ENCODE measurements around the gene TAS2R42.

- TF ChIP-seq POLR2A (IDR thresholded peaks at IDR 0.05) = no peak
- TF ChIP-seq, protein P1, sequence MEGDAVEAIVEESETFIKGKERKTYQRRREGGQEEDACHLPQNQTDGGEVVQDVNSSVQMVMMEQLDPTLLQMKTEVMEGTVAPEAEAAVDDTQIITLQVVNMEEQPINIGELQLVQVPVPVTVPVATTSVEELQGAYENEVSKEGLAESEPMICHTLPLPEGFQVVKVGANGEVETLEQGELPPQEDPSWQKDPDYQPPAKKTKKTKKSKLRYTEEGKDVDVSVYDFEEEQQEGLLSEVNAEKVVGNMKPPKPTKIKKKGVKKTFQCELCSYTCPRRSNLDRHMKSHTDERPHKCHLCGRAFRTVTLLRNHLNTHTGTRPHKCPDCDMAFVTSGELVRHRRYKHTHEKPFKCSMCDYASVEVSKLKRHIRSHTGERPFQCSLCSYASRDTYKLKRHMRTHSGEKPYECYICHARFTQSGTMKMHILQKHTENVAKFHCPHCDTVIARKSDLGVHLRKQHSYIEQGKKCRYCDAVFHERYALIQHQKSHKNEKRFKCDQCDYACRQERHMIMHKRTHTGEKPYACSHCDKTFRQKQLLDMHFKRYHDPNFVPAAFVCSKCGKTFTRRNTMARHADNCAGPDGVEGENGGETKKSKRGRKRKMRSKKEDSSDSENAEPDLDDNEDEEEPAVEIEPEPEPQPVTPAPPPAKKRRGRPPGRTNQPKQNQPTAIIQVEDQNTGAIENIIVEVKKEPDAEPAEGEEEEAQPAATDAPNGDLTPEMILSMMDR (IDR thresholded peaks at IDR 0.05 in 8 of 11, conservative IDR thresholded peaks at IDR 0.05 in 3 of 11) = no peak
- TF ChIP-seq POLR2AphosphoS5 (IDR thresholded peaks at IDR 0.05) = no peak
Measured at GRCh38 chr12:11186837-11187236, at the start of gene TAS2R42.

Measured in spleen (tissue), 7 donors.